ENCODE measurements around the gene TMEM120A.
A peak's percentile ranks its signal among the peaks of the same experiment; 100 is the strongest.
"Not testable (repeated sequence)": the region's sequence is repeated elsewhere in the genome, so short reads cannot be mapped to it uniquely, and the experiment has no call there.

TMEM120A gene

DNA sequence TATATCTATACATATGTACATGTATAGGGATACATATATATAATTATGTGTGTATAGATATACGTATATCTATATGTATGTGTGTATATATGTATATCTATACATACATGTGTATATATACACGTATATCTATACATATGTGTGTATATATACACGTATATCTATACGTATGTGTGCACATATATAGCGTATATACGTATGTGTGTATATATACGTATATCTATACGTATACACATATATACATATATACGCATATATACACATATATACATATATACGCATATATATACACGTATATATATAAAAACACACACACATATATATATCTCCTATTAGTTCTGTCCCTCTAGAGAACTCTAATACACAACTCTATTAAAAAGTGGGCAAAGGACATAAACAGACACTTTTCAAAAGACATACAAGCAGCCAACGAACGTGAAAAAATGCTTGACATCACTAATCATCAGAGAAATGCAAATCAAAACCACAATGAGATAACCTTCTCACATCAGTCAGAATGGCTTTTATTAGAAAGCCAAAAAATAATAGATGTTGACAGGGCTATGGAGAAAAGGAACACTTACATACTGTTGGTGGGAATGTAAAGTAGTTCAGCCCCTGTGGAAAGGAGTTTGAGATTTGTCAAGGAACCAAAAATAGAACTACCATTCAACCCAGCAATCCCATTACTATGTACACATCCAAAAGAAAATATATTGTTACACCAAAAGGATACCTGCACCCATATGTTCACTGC lies 22.0 kb upstream of the TMEM120A start:
- TF ChIP-seq Cebpa-rat (IDR thresholded peaks at IDR 0.05) = no peak
- Histone ChIP-seq H3K9me3 (peaks cover 7% of the 10 kb centered on the region; the same call in 1 of the 2 replicates), H3K4me3 (no peak overlapping the region), H3K9ac (no peak overlapping the region), H3K27me3 (peaks cover 2% of the 10 kb centered on the region; the same call in 1 of the 2 replicates), H4K20me1 (peaks cover 31% of the 10 kb centered on the region), H3K27ac (no peak overlapping the region), H3K36me3 (peaks cover 78% of the 10 kb centered on the region), H3K4me2 (no peak overlapping the region), H3K4me1 (peaks cover 27% of the 10 kb centered on the region)

DNA sequence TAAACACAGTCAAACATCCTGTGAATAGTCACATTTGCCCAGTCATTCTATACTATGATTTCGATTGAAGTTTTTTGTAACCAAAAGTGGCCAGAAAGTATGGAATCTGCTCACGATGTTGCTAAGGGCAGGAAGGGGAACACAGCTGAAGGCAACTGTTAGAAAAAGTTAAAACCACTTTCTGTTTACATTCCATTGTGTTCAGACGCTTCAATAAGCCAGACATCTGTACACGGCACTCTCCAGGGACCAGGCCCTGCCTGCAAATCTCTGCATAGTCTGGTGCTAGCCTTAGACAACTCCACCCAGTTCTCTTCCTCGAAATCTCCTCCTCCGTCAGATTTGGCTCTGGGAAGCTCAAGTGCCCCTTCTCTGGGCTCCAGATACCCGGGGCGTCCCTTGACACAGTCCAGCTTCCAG lies 17.1 kb upstream of the TMEM120A start:
- Histone ChIP-seq H3K27ac (0 out of 2 replicates have a peak overlapping the region, but pooled peaks have one; percentile 43), H3K9ac (no peak overlapping the region), H3K27me3 (peaks cover 2% of the 10 kb centered on the region; the same call in 1 of the 2 replicates), H3K4me1 (peaks cover 56% of the 10 kb centered on the region), H3K36me3 (peaks cover 35% of the 10 kb centered on the region), H4K20me1 (peaks cover 71% of the 10 kb centered on the region), H3K4me2 (peak overlapping the region; percentile 77), H3K4me3 (no peak overlapping the region), H3K9me3 (peaks cover 7% of the 10 kb centered on the region; the same call in 1 of the 2 replicates)
- no peak for TF ChIP-seq Cebpa-rat (IDR thresholded peaks at IDR 0.05)

GRCh38 chr7:76009672-76010600 lies 15.5 kb upstream of the TMEM120A start:
- H3K27ac ChIP-seq = peak overlapping the region; percentile 23; the same call in 1 of the 2 replicates
- peaks cover 2% of the 10 kb centered on the region; the same call in 1 of the 2 replicates for H3K27me3 ChIP-seq
- peaks cover 56% of the 10 kb centered on the region for H3K4me1 ChIP-seq
- no peaks in the 10 kb centered on the region for H3K9me3 ChIP-seq
- peak overlapping the region; percentile 27; the same call in 1 of the 2 replicates for H3K9ac ChIP-seq
- no peak for TF ChIP-seq Cebpa-rat (IDR thresholded peaks at IDR 0.05)
- no peak overlapping the region for H3K4me3 ChIP-seq
- H4K20me1 ChIP-seq = peaks cover 74% of the 10 kb centered on the region
- peaks cover 37% of the 10 kb centered on the region for H3K36me3 ChIP-seq
- peak overlapping the region; percentile 77 for H3K4me2 ChIP-seq

DNA sequence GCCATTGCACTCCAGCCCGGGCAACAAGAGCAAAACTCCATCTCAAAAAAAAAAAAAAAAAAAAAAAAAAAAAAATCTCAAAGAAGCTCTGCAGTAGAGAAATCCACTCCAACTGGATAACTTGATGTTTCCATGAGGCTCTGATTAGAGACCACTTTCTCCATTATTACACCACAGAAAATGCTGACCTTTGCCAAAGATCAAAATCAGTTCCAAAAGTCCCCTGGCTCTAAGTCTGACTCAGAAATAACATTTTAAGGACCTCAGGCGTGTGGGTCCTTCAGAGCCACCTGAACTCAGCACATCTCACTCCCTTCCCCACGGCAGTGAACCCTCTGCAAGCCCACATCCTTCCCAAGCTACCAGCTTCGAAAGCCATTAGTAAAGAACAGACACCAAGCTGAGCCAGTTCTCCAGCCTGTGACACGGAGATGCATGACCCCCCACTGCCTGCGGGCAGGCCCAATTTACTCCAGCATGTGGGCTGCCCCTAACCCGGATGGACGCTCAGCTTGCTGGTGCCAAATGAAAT lies 13.8 kb upstream of the TMEM120A start:
- H4K20me1 ChIP-seq = peaks cover 74% of the 10 kb centered on the region

DNA sequence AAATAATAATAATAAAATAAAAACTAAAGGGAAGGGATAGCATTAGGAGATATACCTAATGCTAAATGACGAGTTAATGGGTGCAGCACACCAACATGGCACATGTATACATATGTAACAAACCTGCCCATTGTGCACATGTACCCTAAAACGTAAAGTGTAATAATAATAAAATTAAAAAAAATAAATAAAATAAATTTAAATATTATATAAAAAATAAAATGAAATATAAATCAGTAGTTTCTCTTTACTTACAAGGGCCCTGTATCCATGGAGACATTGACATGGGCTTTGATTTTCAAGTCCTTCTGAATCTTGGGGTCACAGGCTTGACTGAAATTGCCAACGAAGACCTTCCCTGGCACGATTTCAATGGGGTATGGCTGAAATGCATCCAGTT lies 10.6 kb upstream of the TMEM120A start:
- not testable (repeated sequence) for H3K27ac ChIP-seq, H3K27me3 ChIP-seq, H3K9ac ChIP-seq, H3K9me3 ChIP-seq, H3K4me3 ChIP-seq, H3K4me2 ChIP-seq
- peaks cover 27% of the 10 kb centered on the region for H3K4me1 ChIP-seq
- H3K36me3 ChIP-seq = peaks cover 60% of the 10 kb centered on the region
- H4K20me1 ChIP-seq = peaks cover 49% of the 10 kb centered on the region

More for the DNA sequence above, 13.8 kb upstream of the TMEM120A start:
- peaks cover 38% of the 10 kb centered on the region for H3K36me3 ChIP-seq
- H3K27me3 ChIP-seq = no peaks in the 10 kb centered on the region
- H3K4me3 ChIP-seq = no peak overlapping the region
- peaks cover 56% of the 10 kb centered on the region for H3K4me1 ChIP-seq
- H3K9me3 ChIP-seq = no peaks in the 10 kb centered on the region
- H3K27ac ChIP-seq = no peak overlapping the region
- TF ChIP-seq Cebpa-rat (IDR thresholded peaks at IDR 0.05) = no peak
- H3K9ac ChIP-seq = no peak overlapping the region
- peak overlapping the region; percentile 77 for H3K4me2 ChIP-seq

DNA sequence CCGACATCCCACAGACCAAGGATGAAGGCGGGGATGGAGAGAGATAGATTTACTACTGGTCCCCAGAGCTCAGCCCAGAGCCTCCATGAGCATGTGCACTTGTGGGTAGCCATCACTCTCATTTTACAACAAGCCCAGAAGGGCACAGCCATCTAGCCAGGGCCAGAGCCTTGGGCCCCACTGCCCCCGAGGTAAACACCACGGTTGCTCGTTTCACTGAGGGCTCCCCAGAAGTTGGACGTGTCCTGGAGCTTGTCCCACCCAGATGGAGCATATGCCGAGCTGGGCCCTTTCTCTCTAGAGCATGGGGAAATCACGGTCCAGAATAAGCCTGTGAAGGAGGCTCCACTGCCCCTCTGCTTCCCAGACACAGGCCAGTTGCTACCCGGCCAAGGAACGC lies 9.0 kb upstream of the TMEM120A start:
- peaks cover 34% of the 10 kb centered on the region for H4K20me1 ChIP-seq
- H3K9ac ChIP-seq = no peak overlapping the region
- no peaks in the 10 kb centered on the region; the same call in 1 of the 2 replicates for H3K9me3 ChIP-seq
- no peak overlapping the region for H3K4me2 ChIP-seq
- peaks cover 75% of the 10 kb centered on the region for H3K36me3 ChIP-seq
- no peak overlapping the region for H3K4me3 ChIP-seq
- peaks cover 11% of the 10 kb centered on the region for H3K4me1 ChIP-seq
- TF ChIP-seq Cebpa-rat (IDR thresholded peaks at IDR 0.05) = no peak
- no peaks in the 10 kb centered on the region for H3K27me3 ChIP-seq
- H3K27ac ChIP-seq = no peak overlapping the region

GRCh38 chr7:76002822-76003221 lies 8.4 kb upstream of the TMEM120A start:
- Histone ChIP-seq H3K27ac (no peak overlapping the region), H3K9ac (no peak overlapping the region), H3K27me3 (no peaks in the 10 kb centered on the region), H3K4me2 (no peak overlapping the region), H3K4me1 (peaks cover 6% of the 10 kb centered on the region), H3K9me3 (no peaks in the 10 kb centered on the region; the same call in 1 of the 2 replicates), H3K4me3 (no peak overlapping the region), H3K36me3 (peaks cover 78% of the 10 kb centered on the region), H4K20me1 (peaks cover 28% of the 10 kb centered on the region)
- no peak for TF ChIP-seq Cebpa-rat (IDR thresholded peaks at IDR 0.05)

DNA sequence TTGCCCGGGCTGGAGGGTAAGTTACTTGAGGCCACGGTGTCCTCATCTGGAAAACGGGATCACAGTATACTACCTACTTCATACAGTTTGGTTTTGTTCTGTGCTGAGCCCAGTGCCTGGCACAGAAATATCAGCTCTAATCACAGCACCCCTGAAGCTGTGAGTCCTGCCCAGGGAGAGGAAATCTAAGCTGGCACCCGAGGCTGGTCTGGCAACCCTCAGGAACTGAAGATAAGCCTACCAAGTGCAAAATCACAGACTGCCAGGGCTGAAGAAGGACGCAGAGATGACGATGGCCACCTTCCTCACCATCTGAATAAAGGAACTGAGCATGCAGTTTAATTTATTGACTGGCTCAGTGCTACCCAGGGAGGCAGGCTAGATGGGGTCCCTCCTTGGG lies 7.7 kb upstream of the TMEM120A start:
- Histone ChIP-seq H3K9me3 (no peaks in the 10 kb centered on the region; the same call in 1 of the 2 replicates), H3K36me3 (peaks cover 81% of the 10 kb centered on the region), H4K20me1 (peaks cover 22% of the 10 kb centered on the region), H3K4me1 (peaks cover 6% of the 10 kb centered on the region), H3K4me2 (no peak overlapping the region), H3K27me3 (no peaks in the 10 kb centered on the region), H3K4me3 (no peak overlapping the region), H3K9ac (no peak overlapping the region), H3K27ac (no peak overlapping the region)
- TF ChIP-seq Cebpa-rat (IDR thresholded peaks at IDR 0.05) = no peak

GRCh38 chr7:76000566-76000965 lies 6.2 kb upstream of the TMEM120A start:
- H3K4me3 ChIP-seq = no peak overlapping the region
- H3K27me3 ChIP-seq = no peaks in the 10 kb centered on the region
- H3K4me2 ChIP-seq = no peak overlapping the region
- H3K27ac ChIP-seq = no peak overlapping the region
- TF ChIP-seq Cebpa-rat (IDR thresholded peaks at IDR 0.05) = no peak
- no peaks in the 10 kb centered on the region; the same call in 1 of the 2 replicates for H3K9me3 ChIP-seq
- 0 out of 2 replicates have a peak, but pooled peaks cover 8% of the 10 kb centered on the region for H4K20me1 ChIP-seq
- no peak overlapping the region for H3K9ac ChIP-seq
- peaks cover 91% of the 10 kb centered on the region for H3K36me3 ChIP-seq
- H3K4me1 ChIP-seq = peaks cover 11% of the 10 kb centered on the region

All from BLaER1 (cell line).